ENCODE measurements around the gene CNST. TPM values are rescaled to one million over a fixed set of nuclear protein-coding genes. Genes with fewer than 3 reads are reported as not detected.
"Not testable (repeated sequence)": the region's sequence is repeated elsewhere in the genome, so short reads cannot be mapped to it uniquely, and the experiment has no call there.

CNST gene
- total and polyA plus RNA-seq, 5 donors from 2014 or later, result 54.4 to 115 (median 66.6) TPM

- Mint-ChIP-seq H3K4me3 (no peak overlapping the region), H3K4me1 (peaks cover 0 to 8% (median 4%) of the 10 kb centered on the region in 4 donors), H3K27me3 (peaks cover 34% of the 10 kb centered on the region), H3K27ac (no peak overlapping the region), H3K9me3 (peaks cover 0 to 6% (median 4%) of the 10 kb centered on the region in 7 donors), H3K36me3 (no peaks in the 10 kb centered on the region)
- H3K4me3 ChIP-seq (ENCODE audit: low read depth, low read length), result no peak overlapping the region
- H3K27ac ChIP-seq (ENCODE audit: insufficient read depth, low read length, poor library complexity, severe bottlenecking), result no peak overlapping the region
- H3K36me3 ChIP-seq (ENCODE audit: control insufficient read depth, insufficient read depth, low read length), result no peaks in the 10 kb centered on the region
- ATAC-seq (ENCODE audit: low read depth in 2 of 2), result no peak
- DNase-seq, result no peak
- H3K4me1 ChIP-seq (ENCODE audit: control insufficient read depth, insufficient read depth, low read length, poor library complexity, severe bottlenecking), result no peaks in the 10 kb centered on the region
- no peaks in the 10 kb centered on the region for H3K27me3 ChIP-seq (ENCODE audit: control insufficient read depth, insufficient read depth, low read length)
- H3K9me3 ChIP-seq (ENCODE audit: control insufficient read depth in 2 of 2, low read length in 2 of 2), result no peaks in the 10 kb centered on the region
Measured at GRCh38 chr1:246708166-246708565, 141.9 kb downstream of the CNST start.

- Mint-ChIP-seq H3K27ac (no peak overlapping the region), H3K9me3 (peaks cover 0 to 6% (median 4%) of the 10 kb centered on the region in 7 donors), H3K4me3 (no peak overlapping the region), H3K27me3 (peaks cover 23% of the 10 kb centered on the region), H3K4me1 (peaks cover 0 to 8% (median 4%) of the 10 kb centered on the region in 4 donors), H3K36me3 (no peaks in the 10 kb centered on the region)
- ATAC-seq (ENCODE audit: low read depth in 2 of 2) (no peak), DNase-seq (no peak)
- no peak overlapping the region for H3K27ac ChIP-seq (ENCODE audit: insufficient read depth, low read length, poor library complexity, severe bottlenecking)
- no peaks in the 10 kb centered on the region for H3K4me1 ChIP-seq (ENCODE audit: control insufficient read depth, insufficient read depth, low read length, poor library complexity, severe bottlenecking)
- no peaks in the 10 kb centered on the region for H3K36me3 ChIP-seq (ENCODE audit: control insufficient read depth, insufficient read depth, low read length)
- H3K9me3 ChIP-seq (ENCODE audit: control insufficient read depth in 2 of 2, low read length in 2 of 2), result no peaks in the 10 kb centered on the region
- H3K27me3 ChIP-seq (ENCODE audit: control insufficient read depth, insufficient read depth, low read length), result no peaks in the 10 kb centered on the region
- H3K4me3 ChIP-seq (ENCODE audit: low read depth, low read length), result no peak overlapping the region
Measured at GRCh38 chr1:246709196-246709595, 142.9 kb downstream of the CNST start.

GRCh38 chr1:246709835-246710234 is 143.6 kb downstream of the CNST start:
- Histone ChIP-seq H3K9me3 (ENCODE audit: control insufficient read depth in 2 of 2, low read length in 2 of 2) (no peaks in the 10 kb centered on the region), H3K4me3 (ENCODE audit: low read depth, low read length) (no peak overlapping the region), H3K27me3 (ENCODE audit: control insufficient read depth, insufficient read depth, low read length) (no peaks in the 10 kb centered on the region), H3K36me3 (ENCODE audit: control insufficient read depth, insufficient read depth, low read length) (no peaks in the 10 kb centered on the region), H3K27ac (ENCODE audit: insufficient read depth, low read length, poor library complexity, severe bottlenecking) (no peak overlapping the region), H3K4me1 (ENCODE audit: control insufficient read depth, insufficient read depth, low read length, poor library complexity, severe bottlenecking) (no peaks in the 10 kb centered on the region)
- DNase-seq (no peak), ATAC-seq (ENCODE audit: low read depth in 2 of 2) (no peak)
- H3K27me3 Mint-ChIP-seq, result peaks cover 17% of the 10 kb centered on the region
- H3K36me3 Mint-ChIP-seq, result no peaks in the 10 kb centered on the region
- H3K4me3 Mint-ChIP-seq, result no peak overlapping the region
- peaks cover 0 to 6% (median 4%) of the 10 kb centered on the region in 7 donors for H3K9me3 Mint-ChIP-seq
- peaks cover 0 to 6% (median 3%) of the 10 kb centered on the region in 4 donors for H3K4me1 Mint-ChIP-seq
- H3K27ac Mint-ChIP-seq, result no peak overlapping the region

- Mint-ChIP-seq H3K36me3 (no peaks in the 10 kb centered on the region), H3K4me3 (no peak overlapping the region), H3K27ac (no peak overlapping the region), H3K9me3 (peaks cover 0 to 7% (median 4%) of the 10 kb centered on the region in 7 donors), H3K4me1 (peaks cover 0 to 6% (median 3%) of the 10 kb centered on the region in 4 donors), H3K27me3 (peaks cover 23% of the 10 kb centered on the region)
- H3K4me1 ChIP-seq (ENCODE audit: control insufficient read depth, insufficient read depth, low read length, poor library complexity, severe bottlenecking), result no peaks in the 10 kb centered on the region
- ATAC-seq (ENCODE audit: low read depth in 2 of 2), result no peak
- DNase-seq, result no peak
- H3K27me3 ChIP-seq (ENCODE audit: control insufficient read depth, insufficient read depth, low read length), result no peaks in the 10 kb centered on the region
- H3K27ac ChIP-seq (ENCODE audit: insufficient read depth, low read length, poor library complexity, severe bottlenecking), result no peak overlapping the region
- H3K36me3 ChIP-seq (ENCODE audit: control insufficient read depth, insufficient read depth, low read length), result no peaks in the 10 kb centered on the region
- no peaks in the 10 kb centered on the region for H3K9me3 ChIP-seq (ENCODE audit: control insufficient read depth in 2 of 2, low read length in 2 of 2)
- no peak overlapping the region for H3K4me3 ChIP-seq (ENCODE audit: low read depth, low read length)
Measured at GRCh38 chr1:246711548-246712003, 145.3 kb downstream of the CNST start.

GRCh38 chr1:246712428-246712827 is 146.2 kb downstream of the CNST start:
- not testable (repeated sequence) for H3K36me3 Mint-ChIP-seq; H3K36me3 ChIP-seq (ENCODE audit: control insufficient read depth, insufficient read depth, low read length); H3K4me3 Mint-ChIP-seq; H3K4me1 ChIP-seq (ENCODE audit: control insufficient read depth, insufficient read depth, low read length, poor library complexity, severe bottlenecking); H3K27me3 ChIP-seq (ENCODE audit: control insufficient read depth, insufficient read depth, low read length); H3K4me1 Mint-ChIP-seq; ATAC-seq (ENCODE audit: low read depth in 2 of 2); H3K9me3 ChIP-seq (ENCODE audit: control insufficient read depth in 2 of 2, low read length in 2 of 2); H3K27ac ChIP-seq (ENCODE audit: insufficient read depth, low read length, poor library complexity, severe bottlenecking); H3K9me3 Mint-ChIP-seq; H3K27ac Mint-ChIP-seq; DNase-seq; H3K4me3 ChIP-seq (ENCODE audit: low read depth, low read length)
- peaks cover 23% of the 10 kb centered on the region for H3K27me3 Mint-ChIP-seq

Other genes with a start within 250 kb of the CNST start
- gene SMYD3, start 59.2 kb upstream of the CNST start, total RNA-seq, result 36.6 TPM
- 10 to 100 TPM; 17.7 to 32.7 (median 25.1) TPM for gene SMYD3, start 59.2 kb upstream of the CNST start, polyA plus RNA-seq
- gene TFB2M, start 195 bp upstream of the CNST start, total RNA-seq, result 15.2 TPM
- gene TFB2M, start 195 bp upstream of the CNST start, polyA plus RNA-seq, result 10 to 100 TPM; 15.4 to 21.8 (median 20.6) TPM
- 1.5 TPM for gene SCCPDH, start 158.0 kb downstream of the CNST start, total RNA-seq
- gene SCCPDH, start 158.0 kb downstream of the CNST start, polyA plus RNA-seq, result 1 to 10 TPM; 2.0 to 5.0 (median 4.1) TPM

Measured in CD4-positive, CD25-positive, alpha-beta regulatory T cell (primary cell).